HG03175 (cell line): ENCODE measurements around the gene PTPN13.

Experiments
- ATAC-seq: cut with Tn5 transposase; IDR thresholded peaks from one replicate; pipeline ENCODE4 v1.9.1; 2021; ENCODE audit warnings: mild to moderate bottlenecking, moderate library complexity; ENCODE audit not compliant: unreplicated experiment

The PTPN13 gene

DNA sequence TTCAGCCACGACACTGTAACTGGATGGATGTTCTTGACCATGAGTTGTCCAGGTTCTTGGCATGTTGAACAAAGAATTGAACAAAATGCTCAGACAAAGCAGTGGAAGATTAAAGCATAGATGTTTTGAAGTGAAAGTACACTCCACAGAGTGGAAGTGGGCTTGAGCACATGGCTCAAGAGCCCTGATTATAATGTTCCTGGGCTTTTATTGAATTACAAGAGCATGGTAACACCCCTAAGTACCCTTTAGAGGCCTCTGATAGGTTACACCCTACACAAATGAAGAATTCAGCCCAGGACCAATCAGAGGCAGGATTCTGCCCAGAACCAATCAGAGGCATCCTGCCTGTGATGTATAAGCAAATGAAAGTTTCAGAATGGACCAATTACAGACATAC, 221.5 kb downstream of the PTPN13 start:
- no peak for ATAC-seq

DNA sequence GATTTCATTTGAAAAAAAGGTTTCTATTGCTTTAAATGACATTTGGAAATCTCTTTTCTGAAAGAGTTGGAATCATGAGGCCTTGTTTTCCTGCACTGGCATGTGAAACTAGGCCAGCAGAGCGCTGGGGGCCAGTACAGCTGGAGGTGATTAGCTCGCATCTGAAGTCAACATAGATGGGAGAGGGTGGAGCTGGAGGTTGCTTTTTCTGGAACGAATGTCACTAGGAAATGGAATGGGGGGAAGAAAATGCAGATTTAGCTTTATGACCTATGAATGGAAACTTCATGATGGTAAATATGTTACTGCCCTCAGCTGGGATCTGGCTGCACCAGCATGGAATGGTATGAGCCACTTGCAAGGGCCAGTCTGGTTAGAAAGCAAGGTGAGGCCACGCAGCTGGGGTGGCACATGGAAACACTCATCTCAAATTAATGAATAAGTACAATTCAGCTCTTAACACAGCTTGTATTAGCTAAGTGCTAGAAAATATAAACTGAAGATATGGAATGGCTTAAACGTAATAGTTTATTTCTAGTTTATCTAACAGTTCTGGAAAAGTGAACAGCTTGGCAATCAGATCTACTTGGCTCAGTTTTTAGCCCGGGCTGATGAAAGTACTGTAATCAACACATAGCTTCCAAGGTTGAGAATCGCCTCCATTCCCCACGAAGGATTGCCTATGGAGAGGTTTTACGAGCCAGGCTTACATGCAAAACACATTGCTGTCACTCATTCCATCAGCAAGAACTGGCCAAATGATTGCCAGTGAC, 222.6 kb downstream of the PTPN13 start:
- no peak for ATAC-seq

DNA sequence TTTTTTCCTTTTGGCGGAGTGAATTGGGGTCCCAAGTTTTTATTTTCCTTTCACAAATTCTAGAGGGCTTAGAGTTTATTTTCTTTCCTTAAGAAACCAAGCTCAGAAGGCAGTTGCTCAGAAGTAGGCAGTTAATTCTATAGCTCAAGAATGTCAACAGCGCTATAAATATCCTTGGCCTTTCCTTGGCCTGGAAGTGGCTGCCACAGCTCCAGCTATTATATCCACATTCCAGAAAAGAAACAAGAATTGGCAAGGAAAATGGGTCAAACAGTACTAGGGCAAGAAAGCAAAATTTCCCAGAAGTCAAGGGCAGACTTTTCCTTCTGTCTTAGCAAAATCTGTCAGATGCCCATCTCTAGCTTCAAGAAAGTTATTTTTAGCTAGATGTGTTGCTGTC, 224.1 kb downstream of the PTPN13 start:
- ATAC-seq = no peak

DNA sequence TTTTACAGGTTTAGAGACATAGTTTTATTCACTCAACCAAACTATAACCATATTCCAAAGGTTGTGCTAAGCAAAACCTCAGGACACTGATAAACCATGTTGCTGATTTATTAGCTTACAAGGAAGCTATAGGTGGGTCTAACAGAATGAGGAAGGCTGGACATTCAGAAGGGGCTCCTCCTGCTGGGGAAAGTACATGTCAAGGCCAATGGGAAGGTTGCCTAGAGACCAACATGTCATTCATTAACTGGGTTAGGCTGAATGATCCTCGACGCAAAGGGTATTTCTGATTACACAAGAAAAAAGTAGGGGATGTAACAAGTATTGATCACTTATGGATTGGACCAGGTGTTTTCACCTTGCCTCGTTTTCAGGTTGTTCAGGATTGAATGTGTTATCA, 224.7 kb downstream of the PTPN13 start:
- no peak for ATAC-seq

DNA sequence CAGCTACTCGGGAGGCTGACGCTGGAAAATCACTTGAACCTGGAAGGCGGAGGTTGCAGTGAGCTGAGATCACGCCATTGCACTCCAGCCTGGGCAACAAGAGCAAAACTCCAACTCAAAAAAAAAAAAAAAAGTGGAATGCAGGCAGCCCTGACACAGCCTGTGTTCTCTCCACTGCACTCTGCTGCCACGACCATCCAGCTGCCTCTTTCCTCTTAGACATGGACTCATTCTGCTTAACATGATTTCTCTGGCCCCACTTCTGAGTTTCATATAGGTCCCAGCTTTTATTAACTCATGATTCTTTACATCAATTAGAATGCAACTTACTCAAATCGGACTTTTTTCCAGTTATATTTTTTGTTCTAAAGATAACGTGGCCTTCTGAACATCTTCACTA, 225.4 kb downstream of the PTPN13 start:
- ATAC-seq = no peak

DNA sequence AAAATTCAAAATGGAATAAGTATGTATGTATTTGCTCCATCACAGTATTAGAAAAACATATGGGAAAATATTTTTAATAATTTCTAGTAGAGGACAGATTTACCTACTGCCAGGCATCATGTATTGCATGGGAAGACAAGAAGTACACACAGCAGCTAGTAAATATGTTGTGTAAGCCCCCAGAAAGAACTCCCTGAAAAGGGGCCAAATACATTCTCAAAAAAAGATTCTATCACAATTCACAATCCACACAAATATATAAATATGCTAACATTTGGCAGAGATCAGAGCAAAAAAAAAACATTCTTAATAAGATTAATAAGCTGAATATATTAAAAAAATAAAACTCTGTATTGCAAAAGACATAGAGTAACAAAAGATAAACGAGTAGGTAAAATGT, 227.0 kb downstream of the PTPN13 start:
- ATAC-seq = no peak

DNA sequence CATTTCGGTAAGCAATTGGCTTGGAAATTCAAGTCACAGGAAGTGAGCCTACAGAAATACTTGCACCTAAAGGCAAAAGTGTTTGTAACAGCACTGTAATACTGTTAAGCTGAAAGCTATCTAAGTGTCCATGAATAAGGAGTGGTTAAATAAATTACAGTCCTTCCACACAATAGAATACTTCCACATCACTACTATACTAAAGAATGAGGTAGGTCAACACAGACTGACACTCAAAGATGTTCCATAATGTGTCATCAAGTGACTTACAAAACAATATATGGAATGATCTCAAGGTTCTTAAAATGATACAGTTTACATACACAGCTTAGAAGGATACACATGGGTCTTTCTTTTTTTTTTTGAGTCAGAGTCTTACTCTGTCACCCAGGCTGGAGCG, 228.0 kb downstream of the PTPN13 start:
- no peak for ATAC-seq

DNA sequence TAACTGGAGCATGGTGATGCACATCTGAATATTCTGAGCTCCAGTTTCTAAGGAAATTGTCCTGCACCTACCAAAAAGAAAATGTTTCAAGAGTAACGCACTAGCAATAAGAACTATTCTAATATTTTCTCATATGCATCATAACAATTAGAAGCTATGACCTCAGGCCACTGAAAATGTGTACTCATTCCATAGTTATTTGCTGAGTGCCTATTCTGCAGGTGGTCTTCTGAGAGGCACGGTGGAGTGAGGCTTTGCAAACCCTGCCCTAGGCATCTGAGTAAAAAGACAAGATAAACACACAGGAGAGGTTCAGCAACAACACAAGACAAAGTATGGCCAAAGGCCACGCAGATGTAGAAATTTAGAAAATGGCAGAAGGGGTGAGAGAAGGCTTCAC, 231.4 kb downstream of the PTPN13 start:
- ATAC-seq = no peak

DNA sequence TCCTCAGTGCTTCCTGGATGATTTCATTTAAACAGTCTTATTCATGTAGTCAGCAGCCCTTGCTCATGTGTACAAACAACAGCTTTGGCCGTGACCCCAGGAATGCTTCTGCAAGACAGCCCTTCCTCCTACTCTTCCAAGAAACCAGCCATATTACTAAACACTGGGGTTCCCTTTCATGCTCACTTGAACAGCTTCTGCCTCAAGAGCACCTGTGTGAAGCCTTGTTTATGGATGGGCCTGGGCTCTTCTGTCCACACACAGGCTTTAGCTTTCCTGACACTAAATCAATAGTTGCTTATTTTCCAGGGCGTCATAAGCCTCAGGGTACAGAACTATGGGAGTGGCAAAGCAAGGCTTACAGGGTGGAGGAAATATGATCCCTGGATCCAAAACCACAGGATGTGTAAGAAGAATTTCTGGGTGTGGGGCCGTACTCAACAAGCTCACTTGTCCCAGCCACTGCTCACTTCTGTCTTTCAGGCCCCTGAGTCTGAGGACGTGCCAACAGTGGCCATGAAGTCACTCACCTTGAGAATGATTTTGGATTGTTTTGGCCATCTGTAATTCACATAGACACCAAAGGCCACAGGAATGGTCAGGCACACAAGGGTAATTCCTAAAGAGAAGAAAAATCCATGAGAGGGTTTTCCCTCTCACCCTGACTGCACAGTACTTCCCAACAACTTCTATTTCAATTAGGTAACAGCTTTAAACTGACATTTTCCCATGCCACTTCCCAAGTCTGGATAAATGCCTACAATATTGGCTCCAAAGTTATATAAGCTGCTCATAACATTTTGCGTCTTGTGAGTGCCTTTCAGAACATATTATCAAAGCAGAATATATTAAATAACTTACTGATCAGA, 237.4 kb downstream of the PTPN13 start:
- ATAC-seq = no peak

DNA sequence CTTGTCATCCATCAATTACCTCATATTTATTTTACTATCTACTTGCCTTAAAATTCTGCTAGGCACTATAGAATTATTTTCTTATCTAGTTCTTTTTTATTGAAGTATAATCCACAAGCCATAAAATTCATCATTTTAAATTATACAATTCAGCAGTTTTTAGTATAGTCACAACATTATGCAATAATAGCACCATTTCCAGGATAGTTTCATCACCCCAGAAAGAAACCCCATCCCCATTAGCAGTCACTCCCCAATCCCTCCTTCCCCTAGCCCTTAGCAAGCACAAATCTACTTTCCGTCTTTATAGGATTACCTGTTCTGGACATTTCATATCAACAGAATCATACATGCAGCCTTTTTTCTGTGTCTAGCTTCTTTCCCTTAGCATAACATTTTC, 239.5 kb downstream of the PTPN13 start:
- no peak for ATAC-seq

DNA sequence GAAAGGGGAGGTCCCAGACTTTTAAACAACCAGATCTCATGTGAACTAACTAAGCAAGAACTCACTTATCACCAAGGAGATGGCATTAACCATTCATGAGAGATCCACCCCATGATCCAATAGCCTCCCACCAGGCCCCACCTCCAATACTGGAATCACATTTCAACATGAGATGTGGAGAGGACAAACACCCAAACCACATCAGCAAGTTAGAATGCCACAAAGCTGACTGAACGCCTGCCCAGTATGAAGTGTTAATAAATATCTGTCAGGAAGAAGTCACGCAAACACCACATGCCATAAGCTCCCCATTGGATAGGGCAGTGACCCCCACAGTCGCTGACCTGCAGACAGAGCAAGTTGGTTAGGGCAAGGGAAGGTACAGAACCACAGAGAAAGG, 240.8 kb downstream of the PTPN13 start:
- no peak for ATAC-seq

DNA sequence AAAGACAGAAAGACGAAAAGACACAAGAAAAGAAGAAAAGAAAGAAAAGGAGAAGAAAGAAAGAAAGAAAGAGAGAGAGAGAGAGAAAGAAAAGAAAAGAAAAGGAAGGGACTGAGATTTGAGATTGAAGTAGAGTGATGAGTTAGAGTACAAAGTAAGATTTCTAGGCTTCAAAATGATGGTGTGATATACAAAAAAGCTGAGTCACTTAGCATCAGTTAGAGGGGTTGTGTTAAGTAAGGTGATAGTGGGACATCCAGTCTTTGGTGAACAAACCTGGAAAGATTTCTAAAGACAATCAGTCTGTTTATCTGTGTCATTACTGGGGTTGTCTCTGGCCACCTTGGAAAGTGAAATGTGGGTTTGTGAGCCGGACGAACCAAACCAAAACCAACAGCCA, 241.6 kb downstream of the PTPN13 start:
- ATAC-seq = no peak

DNA sequence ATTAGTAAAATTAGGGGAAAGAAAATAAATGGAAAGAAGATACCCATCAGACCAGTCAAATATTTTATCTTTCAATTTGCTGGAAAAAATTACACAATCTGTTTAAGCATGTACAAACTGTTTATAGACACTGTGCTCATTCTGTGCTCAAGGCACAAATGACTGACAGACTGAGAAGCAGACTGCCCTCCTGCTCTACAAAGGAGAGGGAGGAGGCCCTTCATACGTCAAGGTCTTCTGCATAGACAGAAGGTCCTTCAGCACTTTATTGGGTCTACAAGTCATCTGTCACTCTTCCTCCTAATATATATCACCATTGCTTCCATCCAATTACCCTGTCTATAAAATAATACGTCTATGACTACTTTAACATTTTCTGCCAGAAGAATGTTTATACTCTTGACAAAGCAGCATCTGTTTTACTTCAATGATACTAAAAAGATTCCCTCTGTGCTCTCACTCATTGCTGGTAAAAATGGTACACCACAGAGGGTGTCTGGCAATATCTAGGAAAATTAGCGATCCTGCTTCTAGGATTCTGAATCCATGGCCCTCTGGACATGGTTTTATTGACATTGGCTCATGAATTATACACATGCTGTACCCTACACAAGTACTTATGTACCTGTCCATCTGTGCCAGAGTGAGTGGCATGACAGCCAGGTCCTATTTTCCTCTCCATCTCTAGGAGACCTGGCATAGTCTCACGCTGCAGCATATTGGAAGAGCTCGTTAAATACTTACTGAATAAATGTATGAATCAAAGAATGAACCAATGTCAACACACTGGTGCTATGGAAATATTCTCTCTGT, 243.8 kb downstream of the PTPN13 start:
- no peak for ATAC-seq

DNA sequence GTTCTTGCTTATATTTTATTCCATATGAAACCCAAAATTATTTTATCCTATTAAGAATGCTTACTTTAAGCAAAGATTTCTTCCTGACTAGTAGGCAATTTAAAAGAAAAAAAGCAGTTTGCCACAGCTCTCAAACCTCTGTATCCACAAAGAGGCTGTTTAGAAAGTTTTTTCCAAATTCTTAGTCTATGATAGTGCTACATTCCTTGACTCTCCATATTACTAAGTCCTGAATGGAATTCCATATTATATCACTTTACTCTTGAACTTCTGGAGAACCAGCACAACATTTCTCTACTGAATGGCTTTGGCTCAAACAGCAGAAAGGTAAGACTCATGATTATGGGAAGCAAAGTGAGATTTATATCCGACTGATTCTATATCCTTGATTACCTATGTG, 246.7 kb downstream of the PTPN13 start:
- no peak for ATAC-seq

DNA sequence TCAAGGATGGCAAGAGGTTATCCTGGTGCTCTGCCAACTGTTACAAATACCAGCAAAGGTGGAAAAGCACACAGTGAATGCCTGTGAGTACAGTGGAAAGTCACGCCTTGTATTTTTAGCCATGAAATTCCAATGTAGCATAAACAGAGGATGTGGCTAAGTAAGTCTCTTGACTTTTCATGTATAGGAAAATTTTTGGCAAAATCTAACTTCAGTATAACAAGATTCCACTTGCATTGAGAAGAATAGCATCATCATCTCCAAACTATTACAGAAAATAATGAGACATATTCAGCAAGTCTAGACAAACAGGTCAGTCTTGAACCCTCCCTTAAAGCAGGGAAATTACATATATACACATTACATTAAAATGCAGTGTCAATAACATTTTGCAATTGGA, 247.2 kb downstream of the PTPN13 start:
- no peak for ATAC-seq

DNA sequence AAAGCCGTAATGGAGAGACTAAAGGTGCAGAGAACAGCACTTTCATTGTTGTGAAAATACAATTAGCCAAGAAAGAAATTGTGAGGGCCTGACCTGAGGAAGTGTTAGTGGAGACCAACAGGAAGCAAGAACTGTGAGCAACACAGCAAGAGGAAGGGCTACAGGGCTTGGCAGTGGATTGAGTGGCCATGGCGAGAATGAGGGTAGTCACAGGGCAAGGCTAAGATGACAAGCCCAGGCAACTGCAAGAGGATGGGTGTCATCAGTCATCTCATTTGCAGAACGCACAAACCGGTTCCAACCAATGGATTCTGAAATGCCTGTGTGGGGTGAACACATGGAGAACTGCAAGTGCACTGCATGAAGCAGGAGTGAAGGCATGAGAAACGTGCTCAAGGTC, 251.5 kb downstream of the PTPN13 start:
- no peak for ATAC-seq

DNA sequence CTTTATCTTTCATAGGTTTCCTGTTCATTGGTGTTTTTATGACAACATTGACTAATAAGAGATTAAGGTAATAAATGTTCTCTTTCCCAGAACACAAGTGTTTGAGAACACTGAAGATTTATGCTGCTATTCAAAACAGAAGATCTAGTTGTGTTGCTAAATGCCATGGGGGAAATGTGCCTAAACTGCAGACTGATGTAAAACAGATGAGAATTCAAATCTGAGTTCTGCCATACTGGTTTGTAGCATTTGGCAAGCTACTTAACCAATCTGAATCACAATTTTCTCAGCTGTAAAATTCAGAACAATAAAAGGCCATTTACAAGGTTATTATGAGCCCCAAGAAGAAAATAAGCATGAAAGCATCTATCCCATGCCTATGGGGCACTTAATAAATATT, 252.8 kb downstream of the PTPN13 start:
- ATAC-seq = no peak

DNA sequence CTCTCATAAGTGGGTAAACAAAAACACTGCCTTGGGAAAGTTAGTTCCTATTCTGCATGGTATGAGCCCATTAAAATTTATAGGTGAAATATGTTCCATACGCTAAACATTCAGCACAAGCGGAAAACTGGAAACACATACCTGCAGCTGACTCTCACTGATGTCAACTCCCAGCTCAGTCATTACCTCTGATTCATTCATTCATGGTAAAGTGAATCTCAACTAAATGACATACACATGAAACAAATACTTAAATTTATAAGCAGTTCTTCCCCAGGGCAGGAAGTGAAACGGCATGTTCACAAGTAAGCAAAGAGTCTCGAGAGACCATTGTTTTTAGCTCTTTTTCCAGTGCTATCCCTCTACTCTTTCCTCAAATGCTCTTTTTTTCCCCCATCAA, 253.5 kb downstream of the PTPN13 start:
- no peak for ATAC-seq

DNA sequence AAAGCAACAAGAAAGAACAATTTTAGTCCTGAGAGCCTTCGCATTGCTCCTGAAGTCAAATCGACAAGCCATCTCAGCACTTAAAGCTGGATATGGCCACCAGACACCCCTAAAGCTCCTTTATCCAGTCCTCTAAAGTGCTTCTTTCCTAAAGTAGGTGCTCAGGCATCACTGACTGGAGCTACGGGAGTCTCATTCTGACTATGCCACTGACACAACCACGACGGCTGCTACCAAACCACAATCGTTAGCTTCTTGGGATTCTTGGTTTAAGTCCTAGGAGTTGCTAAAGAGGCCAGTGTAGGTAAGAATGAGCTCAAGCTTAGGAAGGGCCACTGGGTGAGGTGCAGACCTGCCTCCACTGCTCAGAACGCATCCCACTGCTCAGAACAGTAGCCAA, 254.0 kb downstream of the PTPN13 start:
- no peak for ATAC-seq

DNA sequence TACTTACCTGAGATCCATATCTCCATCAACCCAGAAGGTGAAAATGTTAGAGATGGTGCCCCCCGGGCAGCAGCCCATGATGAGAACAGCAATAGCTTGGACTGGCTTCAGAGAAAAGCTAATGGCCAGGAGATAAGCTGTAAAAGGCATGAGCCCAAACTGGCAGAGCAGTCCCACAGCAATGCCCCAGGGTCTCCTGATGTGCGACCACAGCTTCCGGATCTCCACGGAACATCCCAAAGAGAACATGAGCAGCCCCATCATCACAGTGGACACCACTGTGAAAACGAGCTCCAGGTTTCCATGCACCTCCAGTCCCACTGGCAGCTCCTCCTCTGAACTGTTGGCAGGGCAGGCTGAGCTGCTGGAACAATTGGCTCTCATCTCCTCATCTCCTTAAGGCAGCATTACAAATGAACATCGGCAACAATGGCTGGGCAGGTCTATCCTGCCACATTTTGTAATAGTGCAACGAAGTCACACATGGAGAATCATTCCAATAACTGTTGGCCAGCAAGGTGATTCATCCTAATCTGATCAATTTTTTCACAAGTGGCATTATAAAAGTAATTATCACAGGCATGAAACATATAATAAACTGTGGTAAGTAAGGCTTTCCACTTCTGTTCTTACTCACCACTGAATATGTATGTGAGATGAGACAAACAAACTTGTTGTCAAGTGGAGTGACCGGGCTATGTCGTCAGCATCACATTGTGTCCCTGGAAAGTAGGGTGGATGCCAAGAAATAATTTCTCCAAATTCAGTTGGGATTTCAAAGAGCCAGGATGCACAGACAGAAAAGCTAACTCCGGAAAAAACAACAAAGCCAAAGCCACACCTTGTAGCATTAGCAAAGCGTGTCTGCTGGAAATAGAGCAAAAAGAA, 254.9 kb downstream of the PTPN13 start, which contains the start of gene SLC10A6:
SLC10A6 (minus strand) TSS at position 653 of the 888 bp plus-strand sequence; CDS start at position 384, 269 bp downstream.
- no peak for ATAC-seq
